Tibial nerve (tissue), 4 donors: Measurements from ENCODE around the gene MRGPRD. TPM values are rescaled to one million over a fixed set of nuclear protein-coding genes. Genes with fewer than 3 reads are reported as not detected.
"Not testable (repeated sequence)": the region's sequence is repeated elsewhere in the genome, so short reads cannot be mapped to it uniquely, and the experiment has no call there.

Experiments used
- DNase-seq, 2 donors: peaks; one replicate each; pipeline ENCODE4 v3.0.0-alpha.2; 2019; ENCODE audit warnings: low spot score in 2 of 2
- H3K27ac ChIP-seq, 4 donors: fragments of 200-600 bp; sonication (generic) in 3 of 4; one replicate each; pipeline ENCODE4 v1.5.1; 2017 to 2019; ENCODE audit warnings: mild to moderate bottlenecking in 1 of 4
- H3K27me3 ChIP-seq, 2 donors: fragments of 200-600 bp; sonication (generic) in 1 of 2; one replicate each; pipeline versions ENCODE4 v1.5.1 to v1.6.0; 2017 to 2019
- H3K36me3 ChIP-seq, 3 donors: fragments of 200-600 bp; sonication (generic); one replicate each; pipeline ENCODE4 v1.5.1; 2018 to 2019
- H3K4me1 ChIP-seq, 4 donors: fragments of 200-600 bp; sonication (generic) in 3 of 4; one replicate each; pipeline ENCODE4 v1.5.1; 2017 to 2019
- H3K4me3 ChIP-seq, 4 donors: fragments of 200-600 bp; sonication (generic) in 3 of 4; one replicate each; pipeline ENCODE4 v1.5.1; 2017 to 2019; ENCODE audit warnings: mild to moderate bottlenecking in 1 of 4, moderate library complexity in 1 of 4
- H3K9me3 ChIP-seq, 4 donors: fragments of 200-600 bp; sonication (generic) in 3 of 4; one replicate each; pipeline ENCODE4 v1.5.1; 2017 to 2019
- CTCF ChIP-seq, 5 experiments: fragments of 200-600 bp in 3 of 5; fragments of 450-650 bp in 2 of 5; sonication (generic) in 3 of 5; IDR thresholded peaks; one replicate each; pipeline ENCODE4 v1.5.1; 2016 to 2019; ENCODE audit warnings: antibody characterized with exemption in 5 of 5, mild to moderate bottlenecking in 3 of 5, moderate library complexity in 2 of 5
- EP300 ChIP-seq, 2 donors: sonication (generic); formaldehyde crosslinking; IDR thresholded peaks; one replicate each; pipeline ENCODE4 v1.6.1; 2017; ENCODE audit warnings: antibody characterized with exemption in 2 of 2, mild to moderate bottlenecking in 1 of 2
- POLR2A ChIP-seq, 2 donors: fragments of 450-650 bp; IDR thresholded peaks; one replicate each; pipeline ENCODE4 v1.6.1; 2017; ENCODE audit warnings: antibody characterized with exemption in 2 of 2, mild to moderate bottlenecking in 2 of 2, moderate library complexity in 2 of 2
- WGBS, 2 donors: methylation state at CpG; one replicate each; pipeline ENCODE4 v1.1.5; 2018; 5-methylcytosine and 5-hydroxymethylcytosine counted together
- total RNA-seq, 4 donors: library from RNA; depleted of rRNA; stranded (reverse); fragments of >200 nt; gene quantifications; one replicate each; pipeline ENCODE4 v1.1.0, GENCODE V29; 2016

MRGPRD gene
- total RNA-seq, 4 donors from 2014 or later: not detected

GRCh38 chr11:68977781-68978625 is 2.8 kb downstream of the MRGPRD start:
- Histone ChIP-seq H3K27me3 (no peaks in the 10 kb centered on the region), H3K9me3 (no peaks in the 10 kb centered on the region), H3K4me1 (peaks cover 0 to 58% (median 0%) of the 10 kb centered on the region in 4 donors), H3K36me3 (no peaks in the 10 kb centered on the region), H3K27ac (peak overlapping the region in 1 of 4 donors; percentile 18), H3K4me3 (no peak overlapping the region)
- no peak for DNase-seq
- TF ChIP-seq CTCF (IDR thresholded peaks at IDR 0.05) (no peak), EP300 (IDR thresholded peaks at IDR 0.05) (no peak), POLR2A (IDR thresholded peaks at IDR 0.05) (no peak)
- WGBS, 2 donors: 65 to 70% methylated on average over 14 of the region's 14 CpGs

GRCh38 chr11:68976563-68976962 is 4.2 kb downstream of the MRGPRD start:
- Histone ChIP-seq H3K4me3 (no peak overlapping the region), H3K9me3 (no peaks in the 10 kb centered on the region), H3K27ac (peak overlapping the region in 1 of 4 donors; percentile 57), H3K4me1 (peaks cover 0 to 58% (median 0%) of the 10 kb centered on the region in 4 donors), H3K36me3 (no peaks in the 10 kb centered on the region), H3K27me3 (no peaks in the 10 kb centered on the region)
- TF ChIP-seq EP300 (IDR thresholded peaks at IDR 0.05) (peak in 1 of 2 donors; percentile 49), POLR2A (IDR thresholded peaks at IDR 0.05) (no peak), CTCF (IDR thresholded peaks at IDR 0.05) (no peak)
- peak in 1 of 2 donors; percentile 36 for DNase-seq
- 55 to 64% methylated on average over 4 of the region's 4 CpGs for WGBS, 2 donors

GRCh38 chr11:68976095-68976494 is 4.7 kb downstream of the MRGPRD start:
- Histone ChIP-seq H3K27me3 (no peaks in the 10 kb centered on the region), H3K9me3 (no peaks in the 10 kb centered on the region), H3K4me3 (no peak overlapping the region), H3K27ac (peak overlapping the region in 1 of 4 donors; percentile 57), H3K36me3 (no peaks in the 10 kb centered on the region), H3K4me1 (peaks cover 0 to 58% (median 0%) of the 10 kb centered on the region in 4 donors)
- TF ChIP-seq CTCF (IDR thresholded peaks at IDR 0.05) (no peak), POLR2A (IDR thresholded peaks at IDR 0.05) (no peak), EP300 (IDR thresholded peaks at IDR 0.05) (no peak)
- WGBS, 2 donors: 43 to 51% methylated on average over 4 of the region's 4 CpGs
- DNase-seq: no peak

- DNase-seq: no peak
- Histone ChIP-seq H3K4me1 (peaks cover 0 to 57% (median 0%) of the 10 kb centered on the region in 4 donors), H3K27ac (no peak overlapping the region), H3K36me3 (no peaks in the 10 kb centered on the region), H3K4me3 (no peak overlapping the region), H3K27me3 (no peaks in the 10 kb centered on the region), H3K9me3 (no peaks in the 10 kb centered on the region)
- TF ChIP-seq CTCF (IDR thresholded peaks at IDR 0.05) (no peak), EP300 (IDR thresholded peaks at IDR 0.05) (no peak), POLR2A (IDR thresholded peaks at IDR 0.05) (no peak)
- WGBS, 2 donors: 92 to 97% methylated on average over 11 to 18 of the region's 23 CpGs
Observed at GRCh38 chr11:68974421-68975194, 6.2 kb downstream of the MRGPRD start.

GRCh38 chr11:68973706-68974105 is 7.1 kb downstream of the MRGPRD start:
- H3K36me3 ChIP-seq, DNase-seq, H3K27me3 ChIP-seq, H3K9me3 ChIP-seq, H3K27ac ChIP-seq, H3K4me3 ChIP-seq: not testable (repeated sequence)
- peaks cover 0 to 48% (median 0%) of the 10 kb centered on the region in 4 donors for H3K4me1 ChIP-seq
- 90 to 93% methylated on average over 12 of the region's 12 CpGs for WGBS, 2 donors
